GM19193 (cell line): ENCODE data around the gene TP53I11.

Experiments used
- POLR2A ChIP-seq: IDR thresholded peaks from 4 replicates; pipeline ENCODE4 v1.6.1; 2011; ENCODE audit not compliant: insufficient read depth, insufficient read length; ENCODE audit errors: extremely low read depth

Gene TP53I11

GRCh38 chr11:44884056-44884455 is 66.6 kb downstream of the TP53I11 start:
- no peak for TF ChIP-seq POLR2A

- TF ChIP-seq POLR2A: no peak
Measured at GRCh38 chr11:44883277-44883676, 67.4 kb downstream of the TP53I11 start.
